Peyer's patch (tissue), 4 donors: ENCODE measurements around the gene ICA1.

ENCODE experiments used
- CTCF ChIP-seq, 6 experiments: fragments of 450-650 bp in 4 of 6; fragments of 200-600 bp in 2 of 6; sonication (generic) in 1 of 6; IDR thresholded peaks; one replicate each; pipeline ENCODE4 v1.5.1; 2017 to 2019; ENCODE audit warnings: antibody characterized with exemption in 6 of 6, mild to moderate bottlenecking in 3 of 6, moderate library complexity in 1 of 6
- POLR2A ChIP-seq, 2 donors: fragments of 450-650 bp; IDR thresholded peaks; one replicate each; pipeline ENCODE4 v1.5.1; 2017; ENCODE audit warnings: antibody characterized with exemption in 2 of 2, mild to moderate bottlenecking in 2 of 2, moderate library complexity in 2 of 2

DNA sequence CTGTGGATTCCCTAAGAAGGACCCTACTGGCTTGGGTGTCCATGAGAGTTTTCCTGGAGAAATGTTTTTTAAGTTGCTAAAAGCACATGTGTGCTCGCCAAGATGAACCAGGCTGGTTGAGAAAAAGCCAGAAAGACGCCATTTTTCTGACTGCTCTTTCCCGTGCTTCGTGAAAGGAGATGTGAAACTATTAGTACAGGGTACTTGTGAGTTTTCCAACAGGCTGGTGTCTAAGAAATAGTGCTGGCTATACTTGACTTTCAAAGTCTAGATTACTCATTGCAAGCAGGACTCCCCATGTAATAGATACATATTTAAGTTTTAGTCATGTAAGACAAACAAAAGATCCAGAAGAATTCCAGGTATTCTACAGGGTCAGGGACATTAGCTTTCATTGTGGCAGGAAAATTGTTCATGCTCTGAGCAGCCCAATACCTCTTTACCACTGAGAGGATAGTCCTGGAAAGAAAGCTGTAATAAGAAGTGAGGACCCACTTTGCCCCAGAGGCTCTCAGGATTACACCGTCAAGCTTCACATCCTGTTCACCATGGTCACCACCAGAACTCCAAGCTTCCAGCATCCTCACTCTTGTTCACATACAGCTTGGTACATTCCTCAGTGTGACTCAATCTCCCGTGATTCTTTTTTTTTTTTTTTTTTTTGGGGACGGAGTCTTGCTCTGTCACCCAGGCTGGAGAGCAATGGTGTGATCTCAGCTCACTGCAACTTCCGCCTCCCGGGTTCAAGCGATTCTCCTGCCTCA, 43.8 kb upstream of the ICA1 start:
- TF ChIP-seq CTCF (IDR thresholded peaks at IDR 0.05) (no peak), POLR2A (IDR thresholded peaks at IDR 0.05) (no peak)
